ENCODE results near the gene SH3RF3. TPM values are rescaled to one million over a fixed set of nuclear protein-coding genes. Genes with fewer than 3 reads are reported as not detected.

Gene SH3RF3
- polyA plus RNA-seq, 12 donors: 3.3 to 7.5 (median 4.7) TPM; not detected in 1

- DNase-seq: no peak
Observed at GRCh38 chr2:109180786-109181185, 51.8 kb downstream of the SH3RF3 start.

- no peak for DNase-seq
Observed at GRCh38 chr2:109182426-109182825, 53.4 kb downstream of the SH3RF3 start.

GRCh38 chr2:109183871-109184270 is 54.9 kb downstream of the SH3RF3 start:
- DNase-seq: no peak

- DNase-seq: no peak
Observed at GRCh38 chr2:109184368-109184767, 55.4 kb downstream of the SH3RF3 start.

- no peak for DNase-seq
Observed at GRCh38 chr2:109185338-109185737, 56.3 kb downstream of the SH3RF3 start.

- DNase-seq: no peak
Observed at GRCh38 chr2:109185821-109186570, 57.0 kb downstream of the SH3RF3 start.

GRCh38 chr2:109186656-109187250 is 57.7 kb downstream of the SH3RF3 start:
- no peak for DNase-seq

- DNase-seq: no peak
Observed at GRCh38 chr2:109187711-109188495, 58.9 kb downstream of the SH3RF3 start.

- no peak for DNase-seq
Observed at GRCh38 chr2:109188496-109188890, 59.5 kb downstream of the SH3RF3 start.

- DNase-seq: no peak
Observed at GRCh38 chr2:109188898-109189297, 59.9 kb downstream of the SH3RF3 start.

- DNase-seq: no peak
Observed at GRCh38 chr2:109189751-109190150, 60.7 kb downstream of the SH3RF3 start.

- DNase-seq: no peak
Observed at GRCh38 chr2:109193807-109194619, 65.0 kb downstream of the SH3RF3 start.

GRCh38 chr2:109194620-109194937 is 65.6 kb downstream of the SH3RF3 start:
- DNase-seq: no peak

- no peak for DNase-seq
Observed at GRCh38 chr2:109195193-109196045, 66.4 kb downstream of the SH3RF3 start.

- no peak for DNase-seq
Observed at GRCh38 chr2:109196081-109196875, 67.3 kb downstream of the SH3RF3 start.

- DNase-seq: no peak
Observed at GRCh38 chr2:109197491-109198418, 68.8 kb downstream of the SH3RF3 start.

- DNase-seq: no peak
Observed at GRCh38 chr2:109199790-109200189, 70.8 kb downstream of the SH3RF3 start.

- no peak for DNase-seq
Observed at GRCh38 chr2:109200616-109201464, 71.8 kb downstream of the SH3RF3 start.

Data from muscle of arm (tissue), 12 donors.